GM23338 (cell line): ENCODE results near the gene TYRP1. TPM values are rescaled to one million over a fixed set of nuclear protein-coding genes. Genes with fewer than 3 reads are reported as not detected.

Source experiments
- ATAC-seq: fragments of 200-7000 bp; cut with Tn5 transposase; 3 replicates; pipeline ENCODE4 v1.9.1; 2020
- DNase-seq: peaks from one replicate; pipeline ENCODE4 v3.0.0-alpha.2; 2015; ENCODE audit warnings: low spot score
- H2AFZ ChIP-seq: fragments of 200-600 bp; sonication (generic); 2 replicates; pipeline ENCODE4 v1.8.0; 2016; ENCODE audit warnings: antibody characterized with exemption, mild to moderate bottlenecking, moderate library complexity
- H3F3A ChIP-seq: fragments of 200-600 bp; sonication (generic); replicated peaks from 2 replicates; pipeline ENCODE4 v1.8.0; 2017; ENCODE audit warnings: antibody characterized with exemption, mixed run types, low read depth
- H3K27ac ChIP-seq: fragments of 200-600 bp; sonication (generic); 2 replicates; pipeline ENCODE4 v1.6.1; 2016; ENCODE audit warnings: low read depth
- H3K27me3 ChIP-seq: fragments of 200-600 bp; sonication (generic); 2 replicates; pipeline ENCODE4 v1.8.0; 2016; ENCODE audit warnings: mild to moderate bottlenecking, mixed run types, moderate library complexity; ENCODE audit not compliant: insufficient read depth
- H3K36me3 ChIP-seq: fragments of 200-600 bp; sonication (generic); 2 replicates; pipeline ENCODE4 v1.8.0; 2016; ENCODE audit warnings: mild to moderate bottlenecking; ENCODE audit not compliant: insufficient read depth
- H3K4me1 ChIP-seq: fragments of 200-600 bp; sonication (generic); 2 replicates; pipeline ENCODE4 v1.8.0; 2016; ENCODE audit warnings: mild to moderate bottlenecking, moderate library complexity; ENCODE audit not compliant: insufficient read depth
- H3K4me2 ChIP-seq: fragments of 200-600 bp; sonication (generic); 2 replicates; pipeline ENCODE4 v1.7.1; 2017; ENCODE audit warnings: mixed run types
- H3K4me3 ChIP-seq: fragments of 200-600 bp; sonication (generic); 2 replicates; pipeline ENCODE4 v1.6.1; 2016; ENCODE audit warnings: mixed run types
- H3K79me2 ChIP-seq: fragments of 200-600 bp; sonication (generic); replicated peaks from 2 replicates; pipeline ENCODE4 v1.8.0; 2017; ENCODE audit warnings: mild to moderate bottlenecking; ENCODE audit not compliant: insufficient read depth
- H3K9me2 ChIP-seq: fragments of 200-600 bp; sonication (generic); 2 replicates; pipeline ENCODE4 v1.8.0; 2017; ENCODE audit not compliant: insufficient read depth
- H4K20me1 ChIP-seq: fragments of 200-600 bp; sonication (generic); replicated peaks from 2 replicates; pipeline ENCODE4 v1.8.0; 2017; ENCODE audit warnings: mild to moderate bottlenecking; ENCODE audit not compliant: insufficient read depth
- H3K27ac Mint-ChIP-seq: 2 replicates; pipeline ENCODE4 v1.8.0; 2020; ENCODE audit warnings: inconsistent platforms, mild to moderate bottlenecking, moderate library complexity, mixed read lengths
- H3K27me3 Mint-ChIP-seq: 3 replicates; pipeline ENCODE4 v1.8.0; 2022; ENCODE audit warnings: low read depth, mild to moderate bottlenecking, moderate library complexity, mixed read lengths, inconsistent platforms; ENCODE audit not compliant: insufficient read depth, poor library complexity
- H3K36me3 Mint-ChIP-seq: 3 replicates; pipeline ENCODE4 v1.8.0; 2021; ENCODE audit warnings: low read depth, mild to moderate bottlenecking, inconsistent platforms, moderate library complexity, mixed read lengths
- H3K4me1 Mint-ChIP-seq: 3 replicates; pipeline ENCODE4 v1.8.0; 2020; ENCODE audit warnings: mild to moderate bottlenecking, inconsistent platforms, mixed read lengths
- H3K4me3 Mint-ChIP-seq: 3 replicates; pipeline ENCODE4 v1.8.0; 2021; ENCODE audit warnings: moderate library complexity, mild to moderate bottlenecking, inconsistent platforms, mixed read lengths
- H3K9me3 Mint-ChIP-seq: 3 replicates; pipeline ENCODE4 v1.8.0; 2020; ENCODE audit warnings: moderate library complexity, mild to moderate bottlenecking, inconsistent platforms, mixed read lengths
- CREB1 ChIP-seq: fragments of 250-450 bp; sonication (Bioruptor Pico); IDR thresholded peaks from 2 replicates; pipeline ENCODE4 v1.5.0; 2020; ENCODE audit warnings: low read depth, mild to moderate bottlenecking, moderate library complexity
- CTCF ChIP-seq, 2 experiments: fragments of 200-600 bp in 1 of 2; sonication (generic) in 1 of 2; conservative IDR thresholded peaks; 2 replicates each; pipeline versions ENCODE4 v1.5.1 to v1.6.1; 2016 to 2017; ENCODE audit warnings: antibody characterized with exemption in 2 of 2, low read depth in 2 of 2, mild to moderate bottlenecking in 2 of 2, moderate library complexity in 1 of 2
- ETS1 ChIP-seq: IDR thresholded peaks from 2 replicates; pipeline ENCODE4 v1.6.1; 2016; ENCODE audit warnings: antibody characterized with exemption
- EZH2 ChIP-seq: fragments of 200-600 bp; sonication (generic); IDR thresholded peaks from one replicate; pipeline ENCODE4 v1.8.0; 2017; ENCODE audit warnings: antibody characterized with exemption, mild to moderate bottlenecking, low read depth; ENCODE audit not compliant: unreplicated experiment
- JUNB ChIP-seq: IDR thresholded peaks from one replicate; pipeline ENCODE4 v1.6.1; 2016; ENCODE audit warnings: antibody characterized with exemption; ENCODE audit not compliant: unreplicated experiment
- NANOG ChIP-seq: IDR thresholded peaks from 2 replicates; pipeline ENCODE4 v1.6.1; 2016; ENCODE audit warnings: antibody characterized with exemption, borderline replicate concordance
- POLR2AphosphoS5 ChIP-seq: IDR thresholded peaks from 2 replicates; pipeline ENCODE4 v1.6.1; 2016; ENCODE audit warnings: antibody characterized with exemption, low read depth
- REST ChIP-seq: IDR thresholded peaks from one replicate; pipeline ENCODE4 v1.6.1; 2018; ENCODE audit warnings: antibody characterized with exemption; ENCODE audit not compliant: unreplicated experiment
- STAT1 ChIP-seq: IDR thresholded peaks from one replicate; pipeline ENCODE4 v1.6.1; 2016; ENCODE audit warnings: antibody characterized with exemption; ENCODE audit not compliant: unreplicated experiment
- ZNF114 ChIP-seq: fragments of 250-450 bp; sonication (Bioruptor Pico); IDR thresholded peaks from 2 replicates; pipeline ENCODE4 v1.5.0; 2020; ENCODE audit warnings: mild to moderate bottlenecking, moderate library complexity
- ZNF331 ChIP-seq: fragments of 250-450 bp; sonication (Bioruptor Pico); IDR thresholded peaks from 2 replicates; pipeline ENCODE4 v1.5.0; 2020; ENCODE audit warnings: low read depth, mild to moderate bottlenecking, moderate library complexity
- ZNF462 ChIP-seq: fragments of 250-450 bp; sonication (Bioruptor Pico); IDR thresholded peaks from 2 replicates; pipeline ENCODE4 v1.5.0; 2020; ENCODE audit warnings: mild to moderate bottlenecking, moderate library complexity
- polyA plus RNA-seq: library from polyadenylated mRNA; unstranded; fragments of >200 nt; fragmentation: Nextera tagmentation; extraction: Ambion mirVana; gene quantifications from 2 replicates; pipeline ENCODE4 v1.2.1, GENCODE V29; 2016
- total RNA-seq: library from RNA; depleted of rRNA; stranded (reverse); fragments of >200 nt; shearing (Covaris generic); gene quantifications from 2 replicates; pipeline ENCODE4 v1.2.3, GENCODE V29; 2014

TYRP1 gene
- total and polyA plus RNA-seq, 2 experiments from 2014 or later = not detected

- no peak for TF ChIP-seq EZH2
- TF ChIP-seq JUNB = no peak
- no peak for TF ChIP-seq ZNF331
- TF ChIP-seq ETS1 = no peak
Measured at GRCh38 chr9:12689233-12689632, 4.0 kb upstream of the TYRP1 start (continued).

- H3K36me3 ChIP-seq = no peaks in the 10 kb centered on the region
- no peaks in the 10 kb centered on the region for H3K9me2 ChIP-seq
- H3K27ac Mint-ChIP-seq = peak overlapping the region; percentile 38; the same call in 1 of the 2 replicates
- no peak for DNase-seq
- H3K4me3 Mint-ChIP-seq = no peak overlapping the region
- H4K20me1 ChIP-seq = no peaks in the 10 kb centered on the region
- H2AFZ ChIP-seq = no peak overlapping the region
- H3K27me3 Mint-ChIP-seq = no peaks in the 10 kb centered on the region
- H3K79me2 ChIP-seq = no peaks in the 10 kb centered on the region
- no peak overlapping the region for H3K27ac ChIP-seq
- no peak overlapping the region for H3K4me3 ChIP-seq
- no peaks in the 10 kb centered on the region for H3F3A ChIP-seq
- peaks cover 10% of the 10 kb centered on the region; the same call in 2 of the 3 replicates for H3K4me1 Mint-ChIP-seq
- no peaks in the 10 kb centered on the region for H3K9me3 Mint-ChIP-seq
- no peaks in the 10 kb centered on the region for H3K36me3 Mint-ChIP-seq
- no peak overlapping the region for H3K4me2 ChIP-seq
- H3K27me3 ChIP-seq = no peaks in the 10 kb centered on the region
- peaks cover 6% of the 10 kb centered on the region; the same call in 1 of the 2 replicates for H3K4me1 ChIP-seq
- no peak for ATAC-seq
- TF ChIP-seq ZNF114 (CRISPR knock-in tag) = no peak
- no peak for TF ChIP-seq EZH2
- no peak for TF ChIP-seq ZNF331
- no peak for TF ChIP-seq CTCF (conservative IDR thresholded peaks at IDR 0.05; ENCODE audit: low read depth in 2 of 2)
- no peak for TF ChIP-seq CREB1 (CRISPR knock-in tag)
- TF ChIP-seq POLR2AphosphoS5 = no peak
- no peak for TF ChIP-seq NANOG
- no peak for TF ChIP-seq STAT1
- TF ChIP-seq ZNF462 = no peak
- no peak for TF ChIP-seq REST
- TF ChIP-seq JUNB = no peak
Measured at GRCh38 chr9:12694013-12694412, 828 bp downstream of the TYRP1 start.
